Prostate gland (tissue), 2 donors: ENCODE results near the gene TMTC2.

Experiments used
- CTCF ChIP-seq, 4 experiments: fragments of 200-600 bp in 2 of 4; fragments of 450-650 bp in 2 of 4; sonication (generic) in 2 of 4; IDR thresholded peaks; 1 replicate in 3 of 4; 2 replicates in 1 of 4; pipeline ENCODE4 v1.5.1; 2016 to 2019; ENCODE audit warnings: antibody characterized with exemption in 4 of 4, mild to moderate bottlenecking in 2 of 4, moderate library complexity in 2 of 4
- POLR2A ChIP-seq: fragments of 450-650 bp; IDR thresholded peaks from one replicate; pipeline ENCODE4 v1.6.1; 2016; ENCODE audit warnings: antibody characterized with exemption, mild to moderate bottlenecking
- POLR2AphosphoS5 ChIP-seq: sonication (generic); formaldehyde crosslinking; IDR thresholded peaks from one replicate; pipeline ENCODE4 v1.6.1; 2017; ENCODE audit warnings: antibody characterized with exemption

GRCh38 chr12:83082690-83083276 lies 396.1 kb downstream of the TMTC2 start:
- TF ChIP-seq POLR2A, result no peak
- TF ChIP-seq CTCF (IDR thresholded peaks at IDR 0.05), result no peak
- TF ChIP-seq POLR2AphosphoS5, result no peak
